Uterus (tissue), 4 donors: ENCODE measurements around the gene ASB2. TPM values are rescaled to one million over a fixed set of nuclear protein-coding genes. Genes with fewer than 3 reads are reported as not detected.

ENCODE experiments used
- DNase-seq, 2 donors: peaks; one replicate each; pipeline ENCODE4 v3.0.0-alpha.2; 2019 to 2020
- H3K27ac ChIP-seq, 2 donors: fragments of 200-600 bp; sonication (generic); 1 replicate in 1 of 2; 2 replicates in 1 of 2; pipeline ENCODE4 v1.5.1; 2016 to 2018
- H3K27me3 ChIP-seq, 2 donors: fragments of 200-600 bp; sonication (generic); one replicate each; pipeline ENCODE4 v1.5.1; 2018 to 2019; ENCODE audit warnings: control low read depth in 1 of 2
- H3K36me3 ChIP-seq, 2 donors: fragments of 200-600 bp; sonication (generic); one replicate each; pipeline ENCODE4 v1.5.1; 2019; ENCODE audit warnings: control low read depth in 1 of 2
- H3K4me1 ChIP-seq, 2 donors: fragments of 200-600 bp; sonication (generic); one replicate each; pipeline ENCODE4 v1.5.1; 2018 to 2019; ENCODE audit warnings: control low read depth in 1 of 2
- H3K4me3 ChIP-seq, 2 donors: fragments of 200-600 bp; sonication (generic); 1 replicate in 1 of 2; 2 replicates in 1 of 2; pipeline ENCODE4 v1.5.1; 2018 to 2019; ENCODE audit warnings: mild to moderate bottlenecking in 1 of 2
- H3K9me3 ChIP-seq, 2 donors: fragments of 200-600 bp; sonication (generic); one replicate each; pipeline ENCODE4 v1.5.1; 2019; ENCODE audit warnings: control low read depth in 1 of 2
- CTCF ChIP-seq, 4 experiments: fragments of 200-600 bp in 2 of 4; fragments of 450-650 bp in 2 of 4; sonication (generic) in 2 of 4; IDR thresholded peaks; one replicate each; pipeline ENCODE4 v1.5.1; 2016 to 2019; ENCODE audit warnings: antibody characterized with exemption in 4 of 4, mild to moderate bottlenecking in 2 of 4, moderate library complexity in 1 of 4
- POLR2A ChIP-seq, 2 donors: fragments of 450-650 bp; IDR thresholded peaks; one replicate each; pipeline ENCODE4 v1.6.1; 2016; ENCODE audit warnings: antibody characterized with exemption in 2 of 2, mild to moderate bottlenecking in 1 of 2, moderate library complexity in 1 of 2
- intact Hi-C: fragments of 100-400 bp; cut with DNase I; formaldehyde crosslinking; loops from one replicate; pipeline ENCODE4 v1.15.1; 2023; ENCODE audit warnings: low total_unique reads
- total RNA-seq, 4 donors: library from RNA; depleted of rRNA in 3 of 4; stranded (reverse); fragments of >200 nt in 3 of 4; gene quantifications; one replicate each; pipeline versions ENCODE4 v1.1.0 to v1.2.4, GENCODE V29; 2014 to 2023
- donor health status: DM: yes; HTN: yes; CAD: no.

Gene ASB2
- total RNA-seq, 4 donors from 2014 or later: 11.8 to 84.1 (median 21.0) TPM

GRCh38 chr14:93901813-93902212, 74.6 kb downstream of the ASB2 start:
- H3K36me3 ChIP-seq: no peaks in the 10 kb centered on the region
- H3K9me3 ChIP-seq: no peaks in the 10 kb centered on the region
- H3K27ac ChIP-seq: no peak overlapping the region
- intact Hi-C loops: no loop called here
- H3K27me3 ChIP-seq: no peaks in the 10 kb centered on the region
- H3K4me3 ChIP-seq: no peak overlapping the region
- no peak for DNase-seq
- H3K4me1 ChIP-seq: no peaks in the 10 kb centered on the region
- no peak for TF ChIP-seq CTCF (IDR thresholded peaks at IDR 0.05)
- TF ChIP-seq POLR2A (IDR thresholded peaks at IDR 0.05): no peak

GRCh38 chr14:93898731-93899130, 77.6 kb downstream of the ASB2 start:
- H3K4me3 ChIP-seq: no peak overlapping the region
- TF ChIP-seq CTCF (IDR thresholded peaks at IDR 0.05): no peak
- no peak for TF ChIP-seq POLR2A (IDR thresholded peaks at IDR 0.05)
- no peaks in the 10 kb centered on the region for H3K9me3 ChIP-seq
- no peak overlapping the region for H3K27ac ChIP-seq
- intact Hi-C loops: no loop called here
- DNase-seq: no peak
- H3K4me1 ChIP-seq: no peaks in the 10 kb centered on the region
- H3K36me3 ChIP-seq: no peaks in the 10 kb centered on the region
- H3K27me3 ChIP-seq: no peaks in the 10 kb centered on the region

GRCh38 chr14:93898081-93898611, 78.2 kb downstream of the ASB2 start:
- H3K9me3 ChIP-seq: no peaks in the 10 kb centered on the region
- intact Hi-C loops: no loop called here
- DNase-seq: no peak
- H3K4me1 ChIP-seq: no peaks in the 10 kb centered on the region
- no peaks in the 10 kb centered on the region for H3K27me3 ChIP-seq
- no peak overlapping the region for H3K27ac ChIP-seq
- no peaks in the 10 kb centered on the region for H3K36me3 ChIP-seq
- H3K4me3 ChIP-seq: no peak overlapping the region
- TF ChIP-seq POLR2A (IDR thresholded peaks at IDR 0.05) (no peak), CTCF (IDR thresholded peaks at IDR 0.05) (no peak)

- TF ChIP-seq CTCF (IDR thresholded peaks at IDR 0.05) (no peak), POLR2A (IDR thresholded peaks at IDR 0.05) (no peak)
- no peak overlapping the region for H3K27ac ChIP-seq
- no peaks in the 10 kb centered on the region for H3K4me1 ChIP-seq
- no peak overlapping the region for H3K4me3 ChIP-seq
- DNase-seq: no peak
- intact Hi-C loops: no loop called here
- no peaks in the 10 kb centered on the region for H3K9me3 ChIP-seq
- no peaks in the 10 kb centered on the region for H3K36me3 ChIP-seq
- no peaks in the 10 kb centered on the region for H3K27me3 ChIP-seq
Measured at GRCh38 chr14:93897476-93897845, 78.9 kb downstream of the ASB2 start.

- Histone ChIP-seq H3K9me3 (no peaks in the 10 kb centered on the region), H3K4me1 (no peaks in the 10 kb centered on the region), H3K27me3 (no peaks in the 10 kb centered on the region), H3K36me3 (no peaks in the 10 kb centered on the region), H3K4me3 (no peak overlapping the region), H3K27ac (no peak overlapping the region)
- TF ChIP-seq CTCF (IDR thresholded peaks at IDR 0.05) (no peak), POLR2A (IDR thresholded peaks at IDR 0.05) (no peak)
- intact Hi-C loops: no loop called here
- no peak for DNase-seq
Measured at GRCh38 chr14:93895023-93895604, 81.3 kb downstream of the ASB2 start.
